Measurements from ENCODE around the gene GLIS1. TPM values are rescaled to one million over a fixed set of nuclear protein-coding genes. Genes with fewer than 3 reads are reported as not detected.

Gene GLIS1
- total RNA-seq, 1 donor from 2014 or later: not detected

GRCh38 chr1:53535846-53536245 lies 203.1 kb downstream of the GLIS1 start:
- Histone ChIP-seq H3K27me3 (no peaks in the 10 kb centered on the region), H3K4me3 (no peak overlapping the region), H3K4me1 (no peaks in the 10 kb centered on the region), H3K9me3 (no peaks in the 10 kb centered on the region), H3K27ac (no peak overlapping the region), H3K36me3 (no peaks in the 10 kb centered on the region)
- intact Hi-C loops (cut with DNase I): no loop called here
- DNase-seq (ENCODE audit: low spot score in 2 of 2): no peak
- no peak for TF ChIP-seq CTCF (IDR thresholded peaks at IDR 0.05)

GRCh38 chr1:53535226-53535625 lies 203.7 kb downstream of the GLIS1 start:
- H3K36me3 ChIP-seq: no peaks in the 10 kb centered on the region
- intact Hi-C loops (cut with DNase I): no loop called here
- no peak for DNase-seq (ENCODE audit: low spot score in 2 of 2)

GRCh38 chr1:53532912-53533311 lies 206.1 kb downstream of the GLIS1 start:
- Histone ChIP-seq H3K27ac (no peak overlapping the region), H3K4me3 (no peak overlapping the region), H3K27me3 (no peaks in the 10 kb centered on the region), H3K4me1 (no peaks in the 10 kb centered on the region), H3K36me3 (no peaks in the 10 kb centered on the region), H3K9me3 (no peaks in the 10 kb centered on the region)
- intact Hi-C loops (cut with DNase I): no loop called here
- TF ChIP-seq CTCF (IDR thresholded peaks at IDR 0.05): no peak
- DNase-seq (ENCODE audit: low spot score in 2 of 2): no peak

More at GRCh38 chr1:53535226-53535625, 203.7 kb downstream of the GLIS1 start:
- no peak for TF ChIP-seq CTCF (IDR thresholded peaks at IDR 0.05)
- no peak overlapping the region for H3K4me3 ChIP-seq
- no peaks in the 10 kb centered on the region for H3K4me1 ChIP-seq
- H3K27ac ChIP-seq: no peak overlapping the region
- no peaks in the 10 kb centered on the region for H3K9me3 ChIP-seq
- H3K27me3 ChIP-seq: no peaks in the 10 kb centered on the region

- intact Hi-C loops (cut with DNase I): no loop called here
- H3K36me3 ChIP-seq: no peaks in the 10 kb centered on the region
- H3K27ac ChIP-seq: no peak overlapping the region
- H3K27me3 ChIP-seq: no peaks in the 10 kb centered on the region
- no peak overlapping the region for H3K4me3 ChIP-seq
- H3K9me3 ChIP-seq: no peaks in the 10 kb centered on the region
- TF ChIP-seq CTCF (IDR thresholded peaks at IDR 0.05): no peak
- no peak for DNase-seq (ENCODE audit: low spot score in 2 of 2)
- H3K4me1 ChIP-seq: no peaks in the 10 kb centered on the region
These were observed 206.6 kb downstream of the GLIS1 start for GRCh38 chr1:53532377-53532776.

GRCh38 chr1:53530550-53530949 lies 208.4 kb downstream of the GLIS1 start:
- Histone ChIP-seq H3K4me3 (no peak overlapping the region), H3K27me3 (no peaks in the 10 kb centered on the region), H3K27ac (no peak overlapping the region), H3K4me1 (peaks cover 4 to 9% of the 10 kb centered on the region in 2 donors), H3K36me3 (no peaks in the 10 kb centered on the region), H3K9me3 (no peaks in the 10 kb centered on the region)
- DNase-seq (ENCODE audit: low spot score in 2 of 2): no peak
- intact Hi-C loops (cut with DNase I): no loop called here
- TF ChIP-seq CTCF (IDR thresholded peaks at IDR 0.05): no peak

GRCh38 chr1:53529555-53529954 lies 209.4 kb downstream of the GLIS1 start:
- no peak overlapping the region for H3K4me3 ChIP-seq
- H3K9me3 ChIP-seq: no peaks in the 10 kb centered on the region
- no peak overlapping the region for H3K27ac ChIP-seq
- TF ChIP-seq CTCF (IDR thresholded peaks at IDR 0.05): no peak
- intact Hi-C loops (cut with DNase I): no loop called here
- no peaks in the 10 kb centered on the region for H3K36me3 ChIP-seq
- no peak for DNase-seq (ENCODE audit: low spot score in 2 of 2)
- no peaks in the 10 kb centered on the region for H3K27me3 ChIP-seq
- H3K4me1 ChIP-seq: peaks cover 4 to 9% of the 10 kb centered on the region in 2 donors
